ENCODE results near the gene FILIP1L.

- TF ChIP-seq CTCF (IDR thresholded peaks at IDR 0.05; ENCODE audit: insufficient read depth, low read length, poor library complexity, severe bottlenecking), result no peak
- no peak for TF ChIP-seq EZH2phosphoT487 (conservative IDR thresholded peaks at IDR 0.05; ENCODE audit: low read length)
Observed at GRCh38 chr3:100076731-100077529, 37.4 kb downstream of the FILIP1L start.
